Liver (tissue), 3 donors: Measurements from ENCODE around the gene ARHGEF1.

Source experiments
- ATF3 ChIP-seq: IDR thresholded peaks from 2 replicates; pipeline ENCODE4 v1.6.1; 2016; ENCODE audit warnings: antibody characterized with exemption
- CTCF ChIP-seq: fragments of 150-350 bp; IDR thresholded peaks from 2 replicates; pipeline ENCODE4 v1.5.1; 2017; ENCODE audit warnings: improper control_type of control experiment, low read depth, low read length; ENCODE audit not compliant: missing input control
- HNF4A ChIP-seq, 2 donors: conservative IDR thresholded peaks; 2 replicates each; pipeline ENCODE4 v1.6.1; 2016; ENCODE audit warnings: antibody characterized with exemption in 2 of 2, mild to moderate bottlenecking in 2 of 2
- RAD21 ChIP-seq, 2 donors: IDR thresholded peaks; 2 replicates each; pipeline ENCODE4 v1.6.1; 2016; ENCODE audit warnings: antibody characterized with exemption in 2 of 2, mild to moderate bottlenecking in 2 of 2
- REST ChIP-seq: IDR thresholded peaks from 2 replicates; pipeline ENCODE4 v1.6.1; 2016; ENCODE audit warnings: antibody characterized with exemption, mild to moderate bottlenecking
- SP1 ChIP-seq: IDR thresholded peaks from 2 replicates; pipeline ENCODE4 v1.6.1; 2018; ENCODE audit warnings: antibody characterized with exemption, mild to moderate bottlenecking
- TAF1 ChIP-seq: conservative IDR thresholded peaks from 2 replicates; pipeline ENCODE4 v1.6.1; 2016; ENCODE audit warnings: antibody characterized with exemption, mild to moderate bottlenecking
- YY1 ChIP-seq: IDR thresholded peaks from 2 replicates; pipeline ENCODE4 v1.6.1; 2016; ENCODE audit warnings: antibody characterized with exemption, mild to moderate bottlenecking
- ZBTB33 ChIP-seq: IDR thresholded peaks from 2 replicates; pipeline ENCODE4 v1.6.1; 2016; ENCODE audit warnings: antibody characterized with exemption
- TF ChIP-seq, protein P1 (sequence below): IDR thresholded peaks from 2 replicates; pipeline ENCODE4 v1.6.1; 2016; ENCODE audit warnings: antibody characterized with exemption
- donor health status: healthy.
- donor health status: healthy.

GRCh38 chr19:41890936-41891335 is 8.0 kb downstream of the ARHGEF1 start:
- TF ChIP-seq SP1 (no peak), HNF4A (conservative IDR thresholded peaks at IDR 0.05) (no peak), RAD21 (IDR thresholded peaks at IDR 0.05) (no peak), CTCF (no peak), REST (no peak), ZBTB33 (no peak), TAF1 (no peak), YY1 (no peak), ATF3 (no peak)
- TF ChIP-seq, protein P1, sequence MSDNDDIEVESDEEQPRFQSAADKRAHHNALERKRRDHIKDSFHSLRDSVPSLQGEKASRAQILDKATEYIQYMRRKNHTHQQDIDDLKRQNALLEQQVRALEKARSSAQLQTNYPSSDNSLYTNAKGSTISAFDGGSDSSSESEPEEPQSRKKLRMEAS, result no peak
